CD4-positive, CD25-positive, alpha-beta regulatory T cell (primary cell): ENCODE data around the gene PKNOX2. TPM values are rescaled to one million over a fixed set of nuclear protein-coding genes. Genes with fewer than 3 reads are reported as not detected.

ENCODE experiments used
- ATAC-seq, 2 donors: fragments of 150-1000 bp; cut with Tn5 transposase; one replicate each; pipeline ENCODE4 v1.10.0; 2021; ENCODE audit warnings: low read depth in 2 of 2, moderate number of reproducible peaks in 2 of 2, moderate library complexity in 1 of 2
- DNase-seq, 3 donors: peaks; one replicate each; pipeline versions ENCODE4 v3.0.0 to v3.0.0-alpha.2; 2012 to 2022; ENCODE audit warnings: mixed read lengths in 1 of 3
- H3K27ac ChIP-seq: one replicate; pipeline ENCODE4 v1.7.0; 2013; ENCODE audit warnings: mild to moderate bottlenecking, low read length; ENCODE audit not compliant: insufficient read depth, poor library complexity, severe bottlenecking
- H3K27me3 ChIP-seq: one replicate; pipeline ENCODE4 v1.7.0; 2013; ENCODE audit warnings: low read length; ENCODE audit not compliant: control insufficient read depth, insufficient read depth
- H3K36me3 ChIP-seq: one replicate; pipeline ENCODE4 v1.7.0; 2013; ENCODE audit warnings: mild to moderate bottlenecking, low read length, moderate library complexity; ENCODE audit not compliant: control insufficient read depth, insufficient read depth
- H3K4me1 ChIP-seq: 2 replicates; pipeline ENCODE4 v1.7.0; 2013; ENCODE audit warnings: mild to moderate bottlenecking, low read length; ENCODE audit not compliant: insufficient read depth, control insufficient read depth, poor library complexity, severe bottlenecking
- H3K4me3 ChIP-seq: one replicate; pipeline ENCODE4 v1.7.0; 2013; ENCODE audit warnings: low read depth, mild to moderate bottlenecking, low read length, moderate library complexity
- H3K9me3 ChIP-seq, 2 experiments: 1 replicate in 1 of 2; 2 replicates in 1 of 2; pipeline ENCODE4 v1.7.0; 2013; ENCODE audit warnings: low read length in 2 of 2, mild to moderate bottlenecking in 1 of 2, moderate library complexity in 1 of 2; ENCODE audit not compliant: control insufficient read depth in 2 of 2
- H3K27ac Mint-ChIP-seq, 3 donors: one replicate each; pipeline ENCODE4 v1.8.0; 2020 to 2022; ENCODE audit warnings: mild to moderate bottlenecking in 3 of 3, mixed read lengths in 3 of 3, moderate library complexity in 2 of 3
- H3K27me3 Mint-ChIP-seq: one replicate; pipeline ENCODE4 v1.8.0; 2022; ENCODE audit warnings: mild to moderate bottlenecking, mixed read lengths
- H3K36me3 Mint-ChIP-seq: one replicate; pipeline ENCODE4 v1.8.0; 2020; ENCODE audit warnings: mixed read lengths
- H3K4me1 Mint-ChIP-seq, 4 donors: one replicate each; pipeline ENCODE4 v1.8.0; 2020 to 2022; ENCODE audit warnings: mixed read lengths in 4 of 4, mild to moderate bottlenecking in 1 of 4
- H3K4me3 Mint-ChIP-seq, 4 donors: one replicate each; pipeline ENCODE4 v1.8.0; 2020 to 2022; ENCODE audit warnings: mild to moderate bottlenecking in 4 of 4, mixed read lengths in 4 of 4, moderate library complexity in 3 of 4
- H3K9me3 Mint-ChIP-seq, 7 donors: one replicate each; pipeline ENCODE4 v1.8.0; 2020 to 2022; ENCODE audit warnings: mixed read lengths in 7 of 7, mild to moderate bottlenecking in 3 of 7, moderate library complexity in 2 of 7
- polyA plus RNA-seq, 4 donors: library from polyadenylated mRNA; unstranded; fragments of 300-500 nt; fragmentation: Illumina TruSeq; gene quantifications; one replicate each; pipeline ENCODE4 v1.2.3, GENCODE V29; 2021
- total RNA-seq: library from RNA; stranded (reverse); gene quantifications from one replicate; pipeline ENCODE4 v1.2.3, GENCODE V29; 2022

The PKNOX2 gene
- total and polyA plus RNA-seq, 5 donors from 2014 or later = not detected

GRCh38 chr11:125454047-125454446 is 289.5 kb downstream of the PKNOX2 start:
- Histone ChIP-seq H3K27me3 (no peaks in the 10 kb centered on the region), H3K4me1 (no peaks in the 10 kb centered on the region), H3K36me3 (no peaks in the 10 kb centered on the region), H3K27ac (no peak overlapping the region), H3K4me3 (no peak overlapping the region), H3K9me3 (no peaks in the 10 kb centered on the region)
- Mint-ChIP-seq H3K27ac (no peak overlapping the region), H3K4me3 (no peak overlapping the region), H3K36me3 (no peaks in the 10 kb centered on the region), H3K9me3 (peaks cover 0 to 2% (median 0%) of the 10 kb centered on the region in 7 donors), H3K27me3 (peaks cover 4% of the 10 kb centered on the region), H3K4me1 (peaks cover 0 to 9% (median 4%) of the 10 kb centered on the region in 4 donors)
- DNase-seq (no peak), ATAC-seq (no peak)

GRCh38 chr11:125455851-125456250 is 291.3 kb downstream of the PKNOX2 start:
- Mint-ChIP-seq H3K36me3 (no peaks in the 10 kb centered on the region), H3K4me1 (peaks cover 0 to 9% (median 2%) of the 10 kb centered on the region in 4 donors), H3K4me3 (no peak overlapping the region), H3K9me3 (peaks cover 0 to 2% (median 0%) of the 10 kb centered on the region in 7 donors), H3K27me3 (peaks cover 8% of the 10 kb centered on the region), H3K27ac (no peak overlapping the region)
- DNase-seq (no peak), ATAC-seq (no peak)
- H3K4me1 ChIP-seq = no peaks in the 10 kb centered on the region
- no peak overlapping the region for H3K27ac ChIP-seq
- no peak overlapping the region for H3K4me3 ChIP-seq
- no peaks in the 10 kb centered on the region for H3K36me3 ChIP-seq
- no peaks in the 10 kb centered on the region for H3K27me3 ChIP-seq
- H3K9me3 ChIP-seq = no peaks in the 10 kb centered on the region

- Histone ChIP-seq H3K4me3 (no peak overlapping the region), H3K27me3 (no peaks in the 10 kb centered on the region), H3K27ac (no peak overlapping the region), H3K36me3 (no peaks in the 10 kb centered on the region), H3K4me1 (no peaks in the 10 kb centered on the region), H3K9me3 (no peaks in the 10 kb centered on the region)
- Mint-ChIP-seq H3K36me3 (no peaks in the 10 kb centered on the region), H3K9me3 (peaks cover 0 to 2% (median 0%) of the 10 kb centered on the region in 7 donors), H3K4me3 (no peak overlapping the region), H3K4me1 (no peaks in the 10 kb centered on the region), H3K27ac (no peak overlapping the region), H3K27me3 (peaks cover 5% of the 10 kb centered on the region)
- DNase-seq (no peak), ATAC-seq (no peak)
Measured at GRCh38 chr11:125457814-125458343, 293.3 kb downstream of the PKNOX2 start.

- no peaks in the 10 kb centered on the region for H3K4me1 Mint-ChIP-seq
- no peak for DNase-seq
- H3K36me3 Mint-ChIP-seq = no peaks in the 10 kb centered on the region
- Histone ChIP-seq H3K27ac (no peak overlapping the region), H3K4me1 (no peaks in the 10 kb centered on the region), H3K36me3 (no peaks in the 10 kb centered on the region), H3K4me3 (no peak overlapping the region), H3K9me3 (no peaks in the 10 kb centered on the region), H3K27me3 (peaks cover 2% of the 10 kb centered on the region)
- no peak for ATAC-seq
- H3K4me3 Mint-ChIP-seq = no peak overlapping the region
- H3K27me3 Mint-ChIP-seq = peaks cover 13% of the 10 kb centered on the region
- no peak overlapping the region for H3K27ac Mint-ChIP-seq
- H3K9me3 Mint-ChIP-seq = peaks cover 0 to 2% (median 0%) of the 10 kb centered on the region in 7 donors
Measured at GRCh38 chr11:125460275-125460674, 295.7 kb downstream of the PKNOX2 start.

- Histone ChIP-seq H3K4me3 (no peak overlapping the region), H3K4me1 (no peaks in the 10 kb centered on the region), H3K27me3 (peaks cover 2% of the 10 kb centered on the region), H3K27ac (no peak overlapping the region), H3K9me3 (no peaks in the 10 kb centered on the region), H3K36me3 (no peaks in the 10 kb centered on the region)
- Mint-ChIP-seq H3K27me3 (peaks cover 20% of the 10 kb centered on the region), H3K27ac (peak overlapping the region in 1 of 3 donors; percentile 15), H3K36me3 (no peaks in the 10 kb centered on the region), H3K4me3 (no peak overlapping the region), H3K4me1 (no peaks in the 10 kb centered on the region), H3K9me3 (peaks cover 0 to 2% (median 0%) of the 10 kb centered on the region in 7 donors)
- ATAC-seq = no peak
- no peak for DNase-seq
Measured at GRCh38 chr11:125463590-125464269, 299.2 kb downstream of the PKNOX2 start.

GRCh38 chr11:125464270-125464662 is 299.7 kb downstream of the PKNOX2 start:
- no peak for DNase-seq
- H3K4me3 ChIP-seq = no peak overlapping the region
- H3K4me1 ChIP-seq = no peaks in the 10 kb centered on the region
- no peak overlapping the region for H3K27ac ChIP-seq
- H3K9me3 Mint-ChIP-seq = peaks cover 0 to 2% (median 0%) of the 10 kb centered on the region in 7 donors
- no peak overlapping the region for H3K27ac Mint-ChIP-seq
- H3K27me3 Mint-ChIP-seq = peaks cover 20% of the 10 kb centered on the region
- no peaks in the 10 kb centered on the region for H3K9me3 ChIP-seq
- peaks cover 2% of the 10 kb centered on the region for H3K27me3 ChIP-seq
- H3K4me1 Mint-ChIP-seq = no peaks in the 10 kb centered on the region
- no peak for ATAC-seq
- no peaks in the 10 kb centered on the region for H3K36me3 Mint-ChIP-seq
- H3K4me3 Mint-ChIP-seq = no peak overlapping the region
- no peaks in the 10 kb centered on the region for H3K36me3 ChIP-seq

- Histone ChIP-seq H3K27me3 (peaks cover 2% of the 10 kb centered on the region), H3K4me1 (no peaks in the 10 kb centered on the region), H3K27ac (no peak overlapping the region), H3K9me3 (no peaks in the 10 kb centered on the region), H3K4me3 (no peak overlapping the region), H3K36me3 (no peaks in the 10 kb centered on the region)
- no peak for ATAC-seq
- Mint-ChIP-seq H3K27me3 (peaks cover 20% of the 10 kb centered on the region), H3K4me1 (no peaks in the 10 kb centered on the region), H3K36me3 (no peaks in the 10 kb centered on the region), H3K4me3 (no peak overlapping the region), H3K9me3 (peaks cover 0 to 2% (median 0%) of the 10 kb centered on the region in 7 donors), H3K27ac (no peak overlapping the region)
- DNase-seq = no peak
Measured at GRCh38 chr11:125464666-125465065, 300.1 kb downstream of the PKNOX2 start.

GRCh38 chr11:125465255-125465654 is 300.7 kb downstream of the PKNOX2 start:
- H3K4me3 ChIP-seq = no peak overlapping the region
- DNase-seq (no peak), ATAC-seq (no peak)
- no peaks in the 10 kb centered on the region for H3K36me3 ChIP-seq
- Mint-ChIP-seq H3K4me1 (no peaks in the 10 kb centered on the region), H3K9me3 (peaks cover 0 to 2% (median 0%) of the 10 kb centered on the region in 7 donors), H3K36me3 (no peaks in the 10 kb centered on the region), H3K27me3 (peaks cover 23% of the 10 kb centered on the region), H3K4me3 (no peak overlapping the region), H3K27ac (no peak overlapping the region)
- no peaks in the 10 kb centered on the region for H3K4me1 ChIP-seq
- H3K9me3 ChIP-seq = no peaks in the 10 kb centered on the region
- no peak overlapping the region for H3K27ac ChIP-seq
- peaks cover 2% of the 10 kb centered on the region for H3K27me3 ChIP-seq
